A673 (cell line): Measurements from ENCODE around the gene APOBEC3B.

Source experiments
- EZH2 ChIP-seq: fragments of 200-600 bp; sonication (generic); IDR thresholded peaks from 2 replicates; pipeline ENCODE4 v1.6.1; 2017; ENCODE audit warnings: borderline replicate concordance, low read depth, mild to moderate bottlenecking, mixed read lengths, antibody characterized with exemption, low read length; ENCODE audit not compliant: poor library complexity, severe bottlenecking
- TF ChIP-seq, protein P1 (sequence below): fragments of 300-800, 200-600 bp; sonication (generic); conservative IDR thresholded peaks from 2 replicates; pipeline ENCODE4 v1.5.1; 2017; ENCODE audit warnings: low read depth, mild to moderate bottlenecking, antibody characterized with exemption, low read length, moderate library complexity, mixed read lengths

GRCh38 chr22:38963872-38964271, 18.3 kb upstream of the APOBEC3B start:
- TF ChIP-seq, protein P1, sequence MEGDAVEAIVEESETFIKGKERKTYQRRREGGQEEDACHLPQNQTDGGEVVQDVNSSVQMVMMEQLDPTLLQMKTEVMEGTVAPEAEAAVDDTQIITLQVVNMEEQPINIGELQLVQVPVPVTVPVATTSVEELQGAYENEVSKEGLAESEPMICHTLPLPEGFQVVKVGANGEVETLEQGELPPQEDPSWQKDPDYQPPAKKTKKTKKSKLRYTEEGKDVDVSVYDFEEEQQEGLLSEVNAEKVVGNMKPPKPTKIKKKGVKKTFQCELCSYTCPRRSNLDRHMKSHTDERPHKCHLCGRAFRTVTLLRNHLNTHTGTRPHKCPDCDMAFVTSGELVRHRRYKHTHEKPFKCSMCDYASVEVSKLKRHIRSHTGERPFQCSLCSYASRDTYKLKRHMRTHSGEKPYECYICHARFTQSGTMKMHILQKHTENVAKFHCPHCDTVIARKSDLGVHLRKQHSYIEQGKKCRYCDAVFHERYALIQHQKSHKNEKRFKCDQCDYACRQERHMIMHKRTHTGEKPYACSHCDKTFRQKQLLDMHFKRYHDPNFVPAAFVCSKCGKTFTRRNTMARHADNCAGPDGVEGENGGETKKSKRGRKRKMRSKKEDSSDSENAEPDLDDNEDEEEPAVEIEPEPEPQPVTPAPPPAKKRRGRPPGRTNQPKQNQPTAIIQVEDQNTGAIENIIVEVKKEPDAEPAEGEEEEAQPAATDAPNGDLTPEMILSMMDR: no peak
- TF ChIP-seq EZH2: no peak
